ENCODE measurements around the gene PGR. TPM values are rescaled to one million over a fixed set of nuclear protein-coding genes. Genes with fewer than 3 reads are reported as not detected.

The PGR gene
- total and polyA plus RNA-seq, 2 of the 8 experiments (the other 6 are each of a cell fraction or from before 2014, with no cell fraction given) = 0.03 to 0.35 TPM

DNA sequence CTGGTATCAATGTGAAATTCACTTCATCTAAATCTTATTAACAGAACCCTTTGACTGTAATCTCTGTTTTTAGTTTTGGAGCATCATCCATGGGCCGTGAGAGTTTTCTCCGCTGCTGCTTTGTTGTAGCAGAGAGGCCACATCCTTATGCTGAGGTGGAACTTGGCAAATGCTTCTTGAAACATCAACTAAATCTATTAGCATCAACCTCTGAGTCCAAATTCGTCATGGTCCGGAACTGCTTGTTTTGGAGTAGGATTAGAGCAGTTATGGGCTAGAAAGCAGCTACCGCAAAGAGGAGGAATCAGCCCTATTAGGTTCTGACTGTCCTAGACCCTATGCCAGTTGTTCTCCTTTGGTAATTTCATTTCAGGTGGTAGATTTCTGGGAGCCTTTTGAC lies 117.7 kb downstream of the PGR start:
- no peak overlapping the region for H4K91ac ChIP-seq (replicated peaks; ENCODE audit: insufficient read length, low read length)
- no peak overlapping the region for H3K4me2 ChIP-seq (ENCODE audit: insufficient read depth in 1 of 2, low read depth in 2 of 2, low read length in 2 of 2)
- no peaks in the 10 kb centered on the region for H3K27me3 ChIP-seq (replicated peaks in 1 of 4; ENCODE audit: control insufficient read depth in 3 of 4, extremely low read depth in 1 of 4, insufficient read depth in 3 of 4, low read length in 3 of 4)
- ChIA-PET CTCF (ENCODE audit: partially characterized antibody) (no interaction called here), POLR2A (ENCODE audit: partially characterized antibody) (no interaction called here)
- no peaks in the 10 kb centered on the region for H3K79me2 ChIP-seq (ENCODE audit: control insufficient read depth in 1 of 2, insufficient read depth in 2 of 2, low read length in 2 of 2)
- no peak overlapping the region for H3K14ac ChIP-seq (ENCODE audit: insufficient read length)
- H3K23me2 ChIP-seq (ENCODE audit: low read depth, low read length) = no peaks in the 10 kb centered on the region
- H4K8ac ChIP-seq (ENCODE audit: extremely low read depth, insufficient read depth, low read length) = no peak overlapping the region
- H2BK20ac ChIP-seq (ENCODE audit: low read length) = no peak overlapping the region
- H3K9me3 ChIP-seq (ENCODE audit: insufficient read depth in 2 of 2, low read depth in 1 of 2, low read length in 1 of 2) = no peaks in the 10 kb centered on the region
- H2BK15ac ChIP-seq (ENCODE audit: low read length) = no peak overlapping the region
- H4K20me1 ChIP-seq (replicated peaks in 1 of 2; ENCODE audit: control insufficient read depth in 1 of 2, insufficient read depth in 2 of 2, low read length in 2 of 2) = no peaks in the 10 kb centered on the region
- H3K18ac ChIP-seq (ENCODE audit: extremely low read depth, low read length) = no peak overlapping the region
- no peak overlapping the region for H4K5ac ChIP-seq (ENCODE audit: insufficient read length, low read depth, low read length)
- H3K56ac ChIP-seq (replicated peaks; ENCODE audit: insufficient read length, low read depth, low read length) = no peak overlapping the region
- H2BK12ac ChIP-seq (ENCODE audit: low read depth, low read length) = no peak overlapping the region
- no peak overlapping the region for H2BK5ac ChIP-seq (ENCODE audit: low read depth, low read length)
- H3K27ac ChIP-seq (ENCODE audit: low read depth, low read length) = no peak overlapping the region
- H3K79me1 ChIP-seq (ENCODE audit: low read depth, low read length) = no peaks in the 10 kb centered on the region
- DNase-seq (ENCODE audit: low read depth in 1 of 2, low spot score in 2 of 2) (no peak), FAIRE-seq (no peak)
- H3K36me3 ChIP-seq (ENCODE audit: control insufficient read depth in 2 of 4, insufficient read depth in 4 of 4, low read length in 3 of 4) = no peaks in the 10 kb centered on the region
- H3K4ac ChIP-seq (replicated peaks; ENCODE audit: insufficient read length, low read depth, low read length) = no peak overlapping the region
- TF ChIP-seq HDAC6 (IDR thresholded peaks at IDR 0.05; ENCODE audit: low read depth, low read length) (no peak), RFX5 (IDR thresholded peaks at IDR 0.05; ENCODE audit: borderline replicate concordance, low read depth, low read length) (no peak), SRF (IDR thresholded peaks at IDR 0.05; ENCODE audit: low read depth, low read length) (no peak), GABPA (IDR thresholded peaks at IDR 0.05; ENCODE audit: borderline replicate concordance, insufficient read depth, low read length) (no peak)
- WGBS, 2 experiments (ENCODE audit: extremely low coverage in 1 of 2, insufficient coverage in 1 of 2, insufficient read length in 1 of 2, insufficient replicate concordance in 2 of 2, low coverage in 1 of 2, low lambda C conversion rate in 2 of 2, missing lambda C conversion rate in 1 of 2) = 92% methylated on average over 5 of the region's 5 CpGs; no CpG with 5 or more reads in 1 of the 2 experiments
- no peak overlapping the region for H2AK5ac ChIP-seq (ENCODE audit: low read depth, low read length)
- no peak overlapping the region for H3K9ac ChIP-seq (replicated peaks in 1 of 4; ENCODE audit: extremely low read depth in 1 of 4, low read depth in 3 of 4, low read length in 3 of 4)
- H3K23ac ChIP-seq (ENCODE audit: insufficient read length) = no peak overlapping the region
- no peak overlapping the region for H2BK120ac ChIP-seq (replicated peaks; ENCODE audit: low read depth, low read length)
- H2AFZ ChIP-seq (ENCODE audit: low read length) = no peak overlapping the region
- H3K4me1 ChIP-seq (replicated peaks in 1 of 4; ENCODE audit: control insufficient read depth in 3 of 4, insufficient read depth in 4 of 4, low read length in 3 of 4) = no peaks in the 10 kb centered on the region
- H3K4me3 ChIP-seq (ENCODE audit: extremely low read depth in 1 of 4, insufficient read depth in 2 of 4, low read depth in 3 of 4, low read length in 4 of 4) = no peak overlapping the region
